Vagina (tissue), 2 donors: ENCODE data around the gene DMBX1. TPM values are rescaled to one million over a fixed set of nuclear protein-coding genes. Genes with fewer than 3 reads are reported as not detected.

Experiments used
- DNase-seq, 2 donors: peaks; one replicate each; pipeline ENCODE4 v3.0.0-alpha.2; 2017; ENCODE audit errors: extremely low spot score in 2 of 2
- H3K27ac ChIP-seq: fragments of 200-600 bp; sonication (generic); one replicate; pipeline ENCODE4 v1.5.1; 2019
- H3K27me3 ChIP-seq: fragments of 200-600 bp; sonication (generic); one replicate; pipeline ENCODE4 v1.5.1; 2019
- H3K36me3 ChIP-seq, 2 donors: fragments of 200-600 bp; sonication (generic); one replicate each; pipeline ENCODE4 v1.5.1; 2017 to 2019
- H3K4me1 ChIP-seq: fragments of 200-600 bp; sonication (generic); one replicate; pipeline ENCODE4 v1.5.1; 2019
- H3K4me3 ChIP-seq, 2 donors: fragments of 200-600 bp; sonication (generic); 1 replicate in 1 of 2; 2 replicates in 1 of 2; pipeline ENCODE4 v1.5.1; 2016 to 2019
- H3K9me3 ChIP-seq: fragments of 200-600 bp; sonication (generic); one replicate; pipeline ENCODE4 v1.5.1; 2019
- POLR2A ChIP-seq, 2 donors: fragments of 450-650 bp; IDR thresholded peaks; one replicate each; pipeline ENCODE4 v1.6.1; 2017; ENCODE audit warnings: antibody characterized with exemption in 2 of 2, mild to moderate bottlenecking in 2 of 2, moderate library complexity in 2 of 2
- POLR2AphosphoS5 ChIP-seq, 2 donors: sonication (generic); formaldehyde crosslinking; IDR thresholded peaks; one replicate each; pipeline ENCODE4 v1.9.0; 2017; ENCODE audit warnings: antibody characterized with exemption in 2 of 2, mild to moderate bottlenecking in 2 of 2, low read depth in 1 of 2; ENCODE audit not compliant: insufficient read depth in 1 of 2
- intact Hi-C: fragments of 100-400 bp; cut with DNase I; formaldehyde crosslinking; loops from one replicate; pipeline ENCODE4 v1.15.1; 2023
- total RNA-seq: library from RNA; depleted of rRNA; stranded (reverse); fragments of >200 nt; gene quantifications from one replicate; pipeline ENCODE4 v1.2.3, GENCODE V29; 2016
- TF ChIP-seq, protein P1 (sequence below), 3 experiments: fragments of 450-650 bp in 2 of 3; fragments of 200-600 bp in 1 of 3; sonication (generic) in 1 of 3; IDR thresholded peaks; one replicate each; pipeline ENCODE4 v1.5.1; 2017 to 2019; ENCODE audit warnings: antibody characterized with exemption in 3 of 3, mild to moderate bottlenecking in 2 of 3, moderate library complexity in 2 of 3

Gene DMBX1
- total RNA-seq, 1 donor from 2014 or later, result 0.25 TPM

DNA sequence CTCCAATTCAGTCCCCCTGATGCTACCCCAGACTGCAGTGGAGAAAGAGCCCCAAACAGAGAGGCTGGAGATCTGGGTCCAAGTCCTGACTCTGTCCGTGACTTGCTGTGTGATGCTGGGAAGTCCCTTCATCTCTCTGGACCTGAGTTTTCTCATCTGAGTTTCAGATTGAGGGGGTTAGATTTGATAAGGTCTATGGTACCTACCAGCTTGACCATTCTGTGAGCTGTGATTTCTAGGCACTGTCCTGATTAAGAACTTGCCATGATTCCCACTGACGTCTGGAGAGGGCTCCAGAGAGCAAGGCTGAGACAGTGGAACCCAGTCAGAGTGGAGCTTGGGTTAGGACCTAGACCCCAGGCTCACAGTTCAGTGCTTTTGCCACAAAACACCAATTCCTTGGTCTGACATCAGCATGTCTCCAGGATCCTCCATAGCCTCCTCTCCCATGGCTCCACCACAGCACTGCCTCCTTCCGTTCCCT is 43.8 kb upstream of the DMBX1 start:
- Histone ChIP-seq H3K27ac (no peak overlapping the region), H3K9me3 (no peaks in the 10 kb centered on the region), H3K27me3 (no peaks in the 10 kb centered on the region), H3K4me1 (peaks cover 9% of the 10 kb centered on the region), H3K4me3 (no peak overlapping the region), H3K36me3 (no peaks in the 10 kb centered on the region)
- no peak for DNase-seq
- intact Hi-C loops, result loop anchor here (5.0 kb wide), 1 partner anchor 81 kb away; no protein-coding TSS in a partner anchor
- TF ChIP-seq, protein P1, sequence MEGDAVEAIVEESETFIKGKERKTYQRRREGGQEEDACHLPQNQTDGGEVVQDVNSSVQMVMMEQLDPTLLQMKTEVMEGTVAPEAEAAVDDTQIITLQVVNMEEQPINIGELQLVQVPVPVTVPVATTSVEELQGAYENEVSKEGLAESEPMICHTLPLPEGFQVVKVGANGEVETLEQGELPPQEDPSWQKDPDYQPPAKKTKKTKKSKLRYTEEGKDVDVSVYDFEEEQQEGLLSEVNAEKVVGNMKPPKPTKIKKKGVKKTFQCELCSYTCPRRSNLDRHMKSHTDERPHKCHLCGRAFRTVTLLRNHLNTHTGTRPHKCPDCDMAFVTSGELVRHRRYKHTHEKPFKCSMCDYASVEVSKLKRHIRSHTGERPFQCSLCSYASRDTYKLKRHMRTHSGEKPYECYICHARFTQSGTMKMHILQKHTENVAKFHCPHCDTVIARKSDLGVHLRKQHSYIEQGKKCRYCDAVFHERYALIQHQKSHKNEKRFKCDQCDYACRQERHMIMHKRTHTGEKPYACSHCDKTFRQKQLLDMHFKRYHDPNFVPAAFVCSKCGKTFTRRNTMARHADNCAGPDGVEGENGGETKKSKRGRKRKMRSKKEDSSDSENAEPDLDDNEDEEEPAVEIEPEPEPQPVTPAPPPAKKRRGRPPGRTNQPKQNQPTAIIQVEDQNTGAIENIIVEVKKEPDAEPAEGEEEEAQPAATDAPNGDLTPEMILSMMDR (IDR thresholded peaks at IDR 0.05), result no peak
- TF ChIP-seq POLR2AphosphoS5 (IDR thresholded peaks at IDR 0.05; ENCODE audit: insufficient read depth in 1 of 2, low read depth in 1 of 2), result no peak
- TF ChIP-seq POLR2A (IDR thresholded peaks at IDR 0.05), result no peak

DNA sequence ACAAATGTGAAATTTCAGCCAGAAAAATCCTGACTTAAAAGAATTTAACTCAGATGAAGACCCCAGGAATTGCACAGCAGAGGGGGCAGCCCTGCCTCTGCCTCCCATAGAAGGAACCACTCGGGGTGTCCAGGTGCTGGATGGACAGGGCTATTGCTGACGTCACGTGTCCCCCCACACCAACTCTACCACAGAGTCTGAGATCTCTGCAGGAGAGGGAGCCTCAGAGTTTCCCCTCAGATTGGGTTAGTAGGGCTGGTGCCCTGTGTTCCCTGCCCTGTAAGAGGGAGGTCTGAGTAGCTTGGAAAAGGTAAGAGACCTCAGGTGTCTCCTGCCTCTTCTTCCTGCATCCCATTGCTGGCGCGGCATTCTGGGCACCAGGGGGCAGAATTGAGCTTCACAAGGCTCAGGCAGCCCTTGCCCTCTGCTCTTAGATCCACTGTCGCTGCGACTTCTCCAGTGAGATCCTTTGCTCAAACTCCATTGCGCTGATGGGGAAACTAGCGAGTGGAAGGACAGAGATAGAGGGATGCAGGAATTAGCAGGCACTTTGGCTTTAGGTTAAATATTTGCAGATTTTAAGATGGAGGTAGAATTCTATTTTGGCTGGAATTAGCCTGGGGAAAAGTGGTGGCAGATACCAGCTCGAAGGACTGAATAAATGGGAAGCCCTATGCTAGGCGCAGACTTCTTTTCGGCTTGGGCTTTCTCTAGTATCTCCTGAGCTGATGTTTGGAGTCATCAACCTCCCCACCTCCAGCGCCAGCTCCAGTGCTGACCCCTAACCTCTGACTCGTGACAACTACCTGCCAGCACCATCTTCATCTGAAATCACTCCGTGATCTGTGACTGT is 42.8 kb upstream of the DMBX1 start:
- H3K4me1 ChIP-seq, result peaks cover 9% of the 10 kb centered on the region
- H3K27ac ChIP-seq, result no peak overlapping the region
- no peaks in the 10 kb centered on the region for H3K27me3 ChIP-seq
- no peak overlapping the region for H3K4me3 ChIP-seq
- H3K9me3 ChIP-seq, result no peaks in the 10 kb centered on the region
- H3K36me3 ChIP-seq, result no peaks in the 10 kb centered on the region
- no peak for DNase-seq
- TF ChIP-seq POLR2A (IDR thresholded peaks at IDR 0.05), result no peak
- TF ChIP-seq, protein P1 (IDR thresholded peaks at IDR 0.05), result peak; percentile 37 to 67 (median 50)
- intact Hi-C loops, result loop anchor here (5.0 kb wide), 1 partner anchor 80 kb away; no protein-coding TSS in a partner anchor

DNA sequence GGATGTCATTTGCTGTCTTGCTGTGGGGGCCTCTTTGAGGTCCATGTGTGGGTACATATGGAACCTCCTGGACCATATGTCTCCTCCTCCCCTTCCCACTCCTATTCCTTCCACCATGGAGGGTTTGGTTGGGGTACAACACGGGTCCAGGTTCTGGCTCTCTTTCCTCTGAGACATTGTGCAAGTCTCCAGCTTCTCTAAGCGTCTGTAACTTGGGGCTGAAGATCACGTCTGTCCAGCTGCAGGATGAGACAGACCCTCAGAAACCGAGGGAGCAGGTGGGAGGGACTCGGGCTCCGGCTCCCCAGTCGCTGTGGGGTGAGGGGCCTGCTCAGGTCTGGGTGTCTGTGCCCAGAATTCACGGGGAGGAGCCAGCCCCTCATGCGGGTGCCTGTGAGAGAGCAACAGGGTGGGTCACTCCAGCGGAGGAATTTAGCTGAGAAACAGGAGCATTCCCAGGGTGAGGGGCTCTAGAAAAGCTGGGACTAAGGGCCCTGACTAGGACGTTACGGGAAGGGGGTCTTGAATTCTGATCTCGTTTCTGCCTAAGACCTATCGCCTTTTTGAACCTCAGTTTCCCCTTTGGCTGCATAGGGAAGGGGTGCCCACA is 42.0 kb upstream of the DMBX1 start:
- Histone ChIP-seq H3K36me3 (no peaks in the 10 kb centered on the region), H3K9me3 (no peaks in the 10 kb centered on the region), H3K27ac (no peak overlapping the region), H3K27me3 (no peaks in the 10 kb centered on the region), H3K4me1 (peaks cover 9% of the 10 kb centered on the region), H3K4me3 (peak overlapping the region; percentile 35 to 45)
- TF ChIP-seq POLR2AphosphoS5 (IDR thresholded peaks at IDR 0.05; ENCODE audit: insufficient read depth in 1 of 2, low read depth in 1 of 2) (no peak), POLR2A (IDR thresholded peaks at IDR 0.05) (no peak)
- TF ChIP-seq, protein P1 (IDR thresholded peaks at IDR 0.05), result no peak
- no peak for DNase-seq
- intact Hi-C loops, result loop anchor here (5.0 kb wide), 1 partner anchor 80 kb away; no protein-coding TSS in a partner anchor

DNA sequence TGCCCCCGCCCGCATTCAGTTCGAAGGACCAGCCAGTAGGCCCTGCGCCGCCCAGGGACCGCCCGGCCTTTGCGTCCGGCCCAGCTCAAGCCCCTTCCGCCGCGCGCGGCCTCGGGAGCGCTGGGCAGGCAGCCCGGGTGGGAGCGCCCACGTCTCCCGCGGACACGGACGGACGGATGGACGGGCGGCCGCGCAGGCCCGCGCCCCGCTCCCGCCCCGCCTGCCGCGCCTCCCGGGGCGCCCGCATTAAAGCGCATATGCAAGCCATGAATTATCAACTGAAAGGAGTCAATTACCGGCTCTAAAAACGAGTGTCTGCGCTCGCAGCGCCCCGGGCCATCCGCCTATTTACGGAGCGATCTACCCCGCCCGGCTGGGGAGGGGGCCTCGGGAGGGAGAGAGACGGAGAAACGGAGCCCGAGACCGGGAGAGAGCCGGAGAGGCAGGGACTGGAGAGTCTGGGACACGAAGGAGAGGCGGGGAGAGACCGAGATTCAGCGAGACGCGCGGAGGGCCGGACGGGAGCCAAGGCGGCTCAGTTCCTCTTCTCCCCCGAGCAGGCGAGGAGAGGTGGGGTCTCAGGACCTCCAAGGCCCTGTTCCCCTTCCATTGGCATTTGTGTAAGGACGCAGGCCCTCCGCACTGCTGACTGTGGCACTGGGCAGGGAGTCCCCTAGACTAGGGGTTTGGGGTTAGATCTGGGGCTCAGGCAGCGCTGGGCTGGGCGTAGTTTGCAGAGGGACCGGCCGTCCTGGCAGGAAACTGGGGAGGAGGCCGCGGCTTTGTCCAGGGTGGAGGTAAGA is 41.3 kb upstream of the DMBX1 start:
- H3K9me3 ChIP-seq, result no peaks in the 10 kb centered on the region
- no peak for DNase-seq
- TF ChIP-seq, protein P1 (IDR thresholded peaks at IDR 0.05), result no peak
- TF ChIP-seq POLR2AphosphoS5 (IDR thresholded peaks at IDR 0.05; ENCODE audit: insufficient read depth in 1 of 2, low read depth in 1 of 2), result no peak
- TF ChIP-seq POLR2A (IDR thresholded peaks at IDR 0.05), result no peak
- H3K27ac ChIP-seq, result no peak overlapping the region
- peak overlapping the region; percentile 35 to 45 for H3K4me3 ChIP-seq
- H3K27me3 ChIP-seq, result no peaks in the 10 kb centered on the region
- no peaks in the 10 kb centered on the region for H3K36me3 ChIP-seq
- peaks cover 9% of the 10 kb centered on the region for H3K4me1 ChIP-seq
- intact Hi-C loops, result loop anchor here (5.0 kb wide), 1 partner anchor 79 kb away; no protein-coding TSS in a partner anchor
